Calu3 (cell line): ENCODE data around the gene AMFR. TPM values are rescaled to one million over a fixed set of nuclear protein-coding genes. Genes with fewer than 3 reads are reported as not detected.

Source experiments
- BruUV-seq: library from RNA; stranded (reverse); fragments of 400-500 nt; replicated peaks from 2 replicates; lab custom pipeline; 2021; lab: Mats Ljungman, UMichigan
- CTCF ChIA-PET: fragments of 300-600 bp; sonication (Branson Sonifier 250); formaldehyde crosslinking; loops from one replicate; lab custom pipeline; 2022; ENCODE audit warnings: antibody characterized with exemption; lab: Charles Lee
- DNase-seq: peaks from one replicate; pipeline ENCODE4 v3.0.0; 2022
- H3K27ac Mint-ChIP-seq: one replicate; pipeline ENCODE4 v1.8.0; 2022; ENCODE audit warnings: mixed read lengths; ENCODE audit not compliant: unreplicated experiment
- H3K27me3 Mint-ChIP-seq: one replicate; pipeline ENCODE4 v1.8.0; 2022; ENCODE audit warnings: mixed read lengths; ENCODE audit not compliant: unreplicated experiment
- H3K36me3 Mint-ChIP-seq: one replicate; pipeline ENCODE4 v1.8.0; 2022; ENCODE audit warnings: mild to moderate bottlenecking, moderate library complexity, mixed read lengths; ENCODE audit not compliant: insufficient read depth, unreplicated experiment
- H3K4me1 Mint-ChIP-seq: one replicate; pipeline ENCODE4 v1.8.0; 2022; ENCODE audit warnings: mild to moderate bottlenecking, low read depth, mixed read lengths; ENCODE audit not compliant: unreplicated experiment
- H3K4me3 Mint-ChIP-seq: one replicate; pipeline ENCODE4 v1.8.0; 2022; ENCODE audit warnings: mild to moderate bottlenecking, low read depth, moderate library complexity, mixed read lengths; ENCODE audit not compliant: unreplicated experiment
- H3K9me3 Mint-ChIP-seq: one replicate; pipeline ENCODE4 v1.8.0; 2022; ENCODE audit warnings: low read depth, mixed read lengths; ENCODE audit not compliant: unreplicated experiment
- intact Hi-C: fragments of 100-400 bp; cut with micrococcal nuclease; formaldehyde crosslinking; loops from one replicate; pipeline ENCODE4 v1.10.0; 2022; ENCODE audit not compliant: unreplicated experiment
- total RNA-seq: library from RNA; stranded (reverse); gene quantifications from 2 replicates; pipeline ENCODE4 v1.2.3, GENCODE V29; 2022
- TF ChIP-seq, protein P1 (sequence below): fragments of 200-600 bp; IDR thresholded peaks from one replicate; pipeline ENCODE4 v1.8.0; 2022; ENCODE audit warnings: antibody characterized with exemption; ENCODE audit not compliant: unreplicated experiment

AMFR gene
- total RNA-seq, 1 experiment from 2014 or later, result 116 TPM

DNA sequence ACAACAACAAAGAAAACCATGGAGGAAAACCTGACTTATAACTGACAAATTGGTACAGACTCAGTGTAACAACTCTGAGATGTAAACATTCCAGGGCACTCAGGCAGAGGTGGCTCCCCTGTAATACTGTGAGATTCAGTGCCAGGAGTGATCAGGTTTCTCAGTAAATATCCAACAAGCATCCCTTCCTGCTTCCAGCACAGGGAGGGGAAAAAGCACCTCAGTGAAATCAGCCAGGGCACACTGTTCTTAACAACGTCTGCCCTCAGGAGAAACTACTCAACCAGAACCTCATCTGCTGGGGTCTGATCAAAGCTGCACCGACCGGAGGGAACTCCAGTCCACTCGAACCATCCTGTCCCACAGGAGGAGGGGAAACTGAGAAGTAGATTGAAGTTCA lies 52.3 kb downstream of the AMFR start:
- no peak for DNase-seq
- Mint-ChIP-seq H3K27ac (no peak overlapping the region), H3K4me1 (peaks cover 38% of the 10 kb centered on the region), H3K9me3 (no peaks in the 10 kb centered on the region), H3K27me3 (no peaks in the 10 kb centered on the region), H3K36me3 (peaks cover 6% of the 10 kb centered on the region), H3K4me3 (no peak overlapping the region)
- BruUV-seq, result no TSS peak
- CTCF ChIA-PET, result no interaction called here
- TF ChIP-seq, protein P1, sequence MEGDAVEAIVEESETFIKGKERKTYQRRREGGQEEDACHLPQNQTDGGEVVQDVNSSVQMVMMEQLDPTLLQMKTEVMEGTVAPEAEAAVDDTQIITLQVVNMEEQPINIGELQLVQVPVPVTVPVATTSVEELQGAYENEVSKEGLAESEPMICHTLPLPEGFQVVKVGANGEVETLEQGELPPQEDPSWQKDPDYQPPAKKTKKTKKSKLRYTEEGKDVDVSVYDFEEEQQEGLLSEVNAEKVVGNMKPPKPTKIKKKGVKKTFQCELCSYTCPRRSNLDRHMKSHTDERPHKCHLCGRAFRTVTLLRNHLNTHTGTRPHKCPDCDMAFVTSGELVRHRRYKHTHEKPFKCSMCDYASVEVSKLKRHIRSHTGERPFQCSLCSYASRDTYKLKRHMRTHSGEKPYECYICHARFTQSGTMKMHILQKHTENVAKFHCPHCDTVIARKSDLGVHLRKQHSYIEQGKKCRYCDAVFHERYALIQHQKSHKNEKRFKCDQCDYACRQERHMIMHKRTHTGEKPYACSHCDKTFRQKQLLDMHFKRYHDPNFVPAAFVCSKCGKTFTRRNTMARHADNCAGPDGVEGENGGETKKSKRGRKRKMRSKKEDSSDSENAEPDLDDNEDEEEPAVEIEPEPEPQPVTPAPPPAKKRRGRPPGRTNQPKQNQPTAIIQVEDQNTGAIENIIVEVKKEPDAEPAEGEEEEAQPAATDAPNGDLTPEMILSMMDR, result no peak
- intact Hi-C loops, result loop anchor here (5.0 kb wide), 1 partner anchor 49 kb away; no protein-coding TSS in a partner anchor

DNA sequence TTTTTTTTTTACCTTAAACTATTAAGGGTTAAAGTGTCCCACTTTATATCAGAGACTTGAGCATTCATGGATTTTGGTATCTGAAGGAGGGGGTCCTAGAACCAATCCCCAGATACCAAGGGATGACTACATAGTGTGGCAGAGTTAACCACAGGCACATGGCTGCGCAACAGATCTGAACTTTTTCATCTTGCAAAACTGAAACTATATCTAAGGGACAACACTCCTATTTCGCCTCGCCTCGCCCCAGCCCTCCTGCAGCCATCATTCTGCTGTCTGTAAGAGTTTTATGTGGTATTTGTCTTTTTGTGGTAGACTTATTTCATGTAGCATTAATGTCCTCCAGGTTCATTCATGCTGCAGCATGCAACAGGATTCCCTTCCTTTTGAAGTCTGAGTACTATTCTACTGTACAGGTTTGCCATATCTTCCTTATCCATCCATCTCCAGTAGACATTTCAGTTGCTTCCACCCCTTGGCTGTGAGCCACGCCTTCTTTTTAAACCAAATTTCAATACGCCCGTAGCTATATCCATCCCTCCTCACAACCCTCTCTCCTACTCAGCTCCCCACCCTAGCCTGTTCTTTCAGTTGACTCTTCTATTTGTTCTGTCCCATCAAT lies 53.2 kb downstream of the AMFR start:
- Mint-ChIP-seq H3K27me3 (no peaks in the 10 kb centered on the region), H3K36me3 (peaks cover 11% of the 10 kb centered on the region), H3K9me3 (no peaks in the 10 kb centered on the region), H3K27ac (no peak overlapping the region), H3K4me3 (no peak overlapping the region), H3K4me1 (peaks cover 38% of the 10 kb centered on the region)
- DNase-seq, result no peak
- TF ChIP-seq, protein P1, result no peak
- BruUV-seq, result no TSS peak
- CTCF ChIA-PET, result no interaction called here
- intact Hi-C loops, result loop anchor here (5.0 kb wide), 1 partner anchor 50 kb away; no protein-coding TSS in a partner anchor

DNA sequence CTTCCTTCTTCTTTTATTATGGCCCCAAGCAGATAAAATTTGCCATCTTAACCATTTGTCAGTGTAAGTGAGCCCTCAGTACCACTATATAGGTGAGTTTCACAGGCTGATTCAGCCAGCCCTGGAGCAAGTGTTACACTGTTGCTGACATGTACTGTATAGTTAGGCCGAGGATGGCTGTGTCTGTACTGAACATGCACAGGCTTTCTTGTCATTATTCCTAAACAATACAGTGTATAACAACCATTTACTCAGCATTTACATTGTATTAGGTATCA lies 53.7 kb downstream of the AMFR start:
- intact Hi-C loops, result loop anchor here (5.0 kb wide), 1 partner anchor 51 kb away; no protein-coding TSS in a partner anchor
- CTCF ChIA-PET, result no interaction called here
- TF ChIP-seq, protein P1, result no peak
- no peaks in the 10 kb centered on the region for H3K27me3 Mint-ChIP-seq
- H3K4me3 Mint-ChIP-seq, result no peak overlapping the region
- H3K36me3 Mint-ChIP-seq, result peaks cover 13% of the 10 kb centered on the region
- peaks cover 38% of the 10 kb centered on the region for H3K4me1 Mint-ChIP-seq
- no peak overlapping the region for H3K27ac Mint-ChIP-seq
- BruUV-seq, result no TSS peak
- no peaks in the 10 kb centered on the region for H3K9me3 Mint-ChIP-seq
- DNase-seq, result no peak

DNA sequence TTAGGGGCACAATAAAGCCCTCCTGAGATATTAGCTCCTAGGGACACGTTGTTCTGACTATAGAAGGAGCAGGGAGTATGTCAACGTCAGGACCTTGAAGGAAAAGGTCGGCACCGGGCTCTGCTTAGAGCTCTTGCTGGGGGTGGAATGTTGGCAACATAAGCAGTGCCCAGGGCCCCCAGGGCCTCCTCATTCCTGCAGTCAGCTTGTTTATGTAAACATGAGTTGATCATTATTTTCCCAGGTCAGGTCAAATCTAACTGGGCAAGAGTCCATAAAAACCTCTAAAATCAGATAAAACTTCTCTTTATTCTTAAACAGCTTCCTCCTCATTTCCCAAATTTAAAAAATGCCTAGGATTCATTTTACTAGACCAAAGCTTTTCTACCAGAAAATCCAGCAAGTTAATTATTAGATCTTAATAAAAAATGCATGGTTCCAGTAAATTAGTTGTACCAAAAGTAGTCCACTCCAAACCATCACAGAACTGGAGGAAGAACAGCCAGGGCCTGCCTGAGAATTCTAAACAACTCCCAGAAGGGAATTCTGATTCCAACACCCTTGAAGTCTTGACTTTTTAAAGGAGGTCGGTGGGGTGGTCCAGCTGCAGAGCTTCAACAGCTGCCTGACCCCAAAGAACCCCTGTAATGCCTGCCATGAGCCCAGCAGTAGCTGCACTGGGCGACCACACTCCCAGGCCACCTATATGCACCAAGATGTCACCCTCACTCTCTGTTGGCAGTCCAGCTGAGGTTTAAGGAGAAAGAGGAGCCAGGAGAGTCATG lies 54.3 kb downstream of the AMFR start:
- CTCF ChIA-PET, result interaction anchor here (0.6 to 1.8 kb wide), 4 partner anchors 12 to 331 kb away, joined by 3 to 8 read pairs (median 5); no protein-coding TSS in a partner anchor
- Mint-ChIP-seq H3K27ac (no peak overlapping the region), H3K27me3 (no peaks in the 10 kb centered on the region), H3K4me1 (peaks cover 38% of the 10 kb centered on the region), H3K4me3 (no peak overlapping the region), H3K36me3 (peaks cover 13% of the 10 kb centered on the region), H3K9me3 (no peaks in the 10 kb centered on the region)
- no TSS peak for BruUV-seq
- intact Hi-C loops, result loop anchor here (5.0 kb wide), 1 partner anchor 51 kb away; no protein-coding TSS in a partner anchor
- peak; percentile 36 for DNase-seq
- TF ChIP-seq, protein P1, result no peak
